Measurements from ENCODE around the gene PHF21B.

- TF ChIP-seq CTCF (conservative IDR thresholded peaks at IDR 0.05): no peak
- no peak for TF ChIP-seq ZFX (IDR thresholded peaks at IDR 0.05)
Observed at GRCh38 chr22:45026511-45026910, 16.7 kb upstream of the PHF21B start.
